NCI-H2171 treated with DMSO at 0.1 percent for 48 hours (cell line): Measurements from ENCODE around the gene SF3A1.

Experiments used
- DNase-seq: peaks from one replicate; lab custom pipeline; 2025; lab: John Stamatoyannopoulos, UW

Gene SF3A1

GRCh38 chr22:30288419-30289140 lies 68.1 kb downstream of the SF3A1 start:
- DNase-seq, result no peak

GRCh38 chr22:30287648-30288418 lies 68.9 kb downstream of the SF3A1 start:
- peak; percentile 59 for DNase-seq

DNA sequence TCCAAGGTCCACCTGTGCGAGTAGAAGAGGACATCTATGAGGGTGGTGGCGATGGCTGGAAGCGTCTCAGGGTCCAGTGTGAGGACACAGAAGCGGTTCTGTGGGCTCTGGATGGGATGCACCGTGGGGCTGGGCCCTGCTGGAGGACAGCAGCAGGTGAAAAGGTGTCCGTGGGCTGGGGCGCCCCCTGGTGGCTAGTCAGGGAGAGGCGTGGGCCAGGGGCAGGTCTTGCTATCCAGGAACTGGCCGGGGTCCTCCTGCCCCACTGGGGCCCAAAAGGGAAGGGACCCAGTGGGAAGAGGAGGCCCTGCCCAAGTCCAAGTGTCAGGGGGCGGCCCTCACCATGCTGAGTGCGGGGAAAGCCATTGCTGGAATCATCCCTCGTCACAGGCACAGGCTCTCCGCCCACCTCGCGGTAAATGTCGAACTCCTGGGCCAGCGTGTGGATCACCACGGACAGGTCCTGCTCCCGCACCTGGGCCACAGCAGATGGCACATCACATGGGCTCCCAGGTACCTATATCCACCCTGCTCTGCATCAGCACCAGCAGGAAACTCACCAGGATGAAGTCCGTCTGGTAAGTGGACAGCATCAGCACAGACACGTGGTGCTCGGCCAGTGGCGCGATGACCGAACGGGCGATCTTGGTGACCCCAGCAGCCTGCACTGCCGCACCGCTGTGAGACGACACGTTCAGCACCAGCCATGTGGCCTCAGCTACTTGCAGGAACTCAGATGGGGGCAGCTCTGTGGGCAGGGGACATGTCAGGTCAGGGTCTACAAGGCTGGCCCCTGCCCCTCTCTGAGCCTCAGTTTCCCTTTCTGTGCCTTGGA lies 69.7 kb downstream of the SF3A1 start:
- peak; percentile 31 for DNase-seq

- no peak for DNase-seq
These were observed 70.4 kb downstream of the SF3A1 start for GRCh38 chr22:30286331-30286730.

DNA sequence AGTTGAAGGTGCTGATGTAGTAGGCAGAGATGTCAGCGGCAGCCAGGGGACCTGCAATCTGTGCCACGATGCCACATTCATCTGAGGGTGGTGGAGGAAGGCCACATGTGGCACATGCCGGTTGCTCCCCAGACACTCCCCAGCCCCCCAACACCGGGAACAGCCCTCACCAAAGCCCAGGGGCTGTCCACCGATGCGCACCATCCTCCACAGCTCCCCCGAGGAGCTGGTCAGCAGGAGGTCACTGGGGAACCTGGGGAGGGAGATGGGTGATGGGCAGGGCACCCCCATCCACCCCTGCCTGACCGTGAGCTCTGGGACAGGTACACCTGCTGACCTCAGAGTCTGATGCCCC lies 70.9 kb downstream of the SF3A1 start:
- no peak for DNase-seq

DNA sequence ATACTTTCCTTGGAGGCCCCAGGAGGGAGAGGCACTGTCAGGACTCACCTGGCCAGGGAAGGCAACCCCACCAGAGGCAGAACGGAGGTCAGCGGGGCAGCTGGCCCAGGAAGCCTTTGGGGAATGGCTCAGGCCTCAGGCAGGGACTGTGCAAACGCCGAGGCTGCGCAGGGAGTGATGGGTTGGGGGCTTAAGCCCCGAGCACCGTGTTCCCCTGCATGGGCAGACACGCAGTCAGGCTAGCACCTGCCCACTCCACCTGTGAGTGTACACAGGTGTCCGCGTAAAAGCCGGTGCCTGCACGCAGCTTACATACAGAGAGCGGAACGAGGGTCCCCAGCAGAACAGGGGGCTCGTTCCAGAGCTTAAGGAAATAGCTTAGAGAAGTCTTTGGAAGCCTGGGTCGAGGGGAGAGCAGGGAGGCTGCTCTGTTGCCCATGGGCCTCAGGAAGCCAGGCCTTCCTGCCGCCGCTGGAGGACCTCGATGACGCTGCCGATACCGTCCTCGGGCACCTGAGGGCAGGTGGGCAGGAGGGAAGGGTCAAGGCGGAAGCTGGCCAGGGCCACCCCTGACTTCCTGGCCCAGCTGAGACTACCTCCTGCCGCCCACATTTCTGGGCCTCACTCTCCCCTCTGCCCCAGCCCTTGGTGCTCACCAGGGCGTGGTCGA lies 71.4 kb downstream of the SF3A1 start:
- DNase-seq, result no peak

DNA sequence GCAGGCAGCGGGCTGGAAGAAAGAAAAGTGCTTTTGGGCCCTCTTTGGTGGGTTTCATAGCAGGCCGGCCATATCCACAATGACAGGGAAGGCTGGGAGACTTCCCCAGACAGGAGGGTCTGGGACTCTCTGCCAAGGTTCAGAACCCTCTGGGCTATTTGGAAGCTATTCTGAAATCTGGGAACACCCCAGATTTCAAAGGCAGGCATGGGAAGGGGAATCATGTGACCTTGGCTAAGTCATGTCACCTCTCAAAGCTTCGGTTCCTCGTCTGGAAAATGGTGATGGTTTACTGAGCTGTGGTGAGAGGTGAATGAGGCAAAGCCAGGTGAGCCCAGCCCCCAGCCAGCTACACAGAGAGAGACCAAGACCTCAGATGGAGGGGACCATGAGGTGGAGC lies 72.0 kb downstream of the SF3A1 start:
- no peak for DNase-seq

GRCh38 chr22:30284172-30284571 lies 72.5 kb downstream of the SF3A1 start:
- DNase-seq, result no peak

DNA sequence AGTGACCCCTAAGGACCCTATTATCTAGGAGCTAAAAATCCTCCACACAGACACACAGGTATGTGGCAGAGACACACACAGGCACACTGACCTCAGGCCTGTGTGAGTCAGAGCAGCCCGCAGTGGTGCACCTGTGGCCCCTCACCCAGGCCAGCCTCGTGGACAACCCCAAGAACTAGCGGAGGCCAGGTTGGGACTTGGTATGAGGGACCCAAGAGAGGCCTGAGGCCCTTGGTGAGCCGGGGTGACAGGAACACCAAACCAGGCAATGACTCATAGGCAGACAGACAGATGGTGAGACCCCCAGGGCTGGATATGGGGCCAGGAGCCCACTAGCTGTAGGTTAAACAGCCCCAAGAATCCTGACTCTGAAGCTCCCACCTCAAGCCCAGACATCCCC lies 73.4 kb downstream of the SF3A1 start:
- no peak for DNase-seq

DNA sequence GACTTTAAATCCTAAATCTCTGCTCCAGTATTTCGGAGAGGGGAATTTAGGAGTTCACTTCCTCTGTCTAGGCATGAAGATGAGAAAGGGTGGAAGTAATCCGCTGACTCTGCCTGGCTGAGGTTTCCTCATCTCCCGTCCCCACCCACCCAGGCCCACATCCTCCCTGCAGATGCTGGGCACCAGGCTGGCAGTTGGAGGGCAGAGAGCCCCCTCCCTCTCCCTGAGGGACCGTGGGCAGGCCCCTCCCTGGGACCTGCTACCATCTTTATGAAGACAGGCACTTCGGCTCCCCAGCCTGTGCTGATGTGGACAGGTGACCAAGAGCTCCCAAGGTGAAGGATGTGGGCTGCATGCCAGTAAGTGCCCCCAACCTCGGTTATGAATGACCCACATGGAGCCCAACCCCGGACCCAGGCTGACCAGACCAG lies 74.1 kb downstream of the SF3A1 start:
- DNase-seq, result no peak
